SU-DHL-6 (cell line): ENCODE results near the gene SLC43A2.

Source experiments
- H2AFZ ChIP-seq: fragments of 200-600 bp; sonication (generic); 2 replicates; pipeline ENCODE4 v1.6.1; 2014; ENCODE audit warnings: low read depth, mild to moderate bottlenecking, moderate library complexity, mixed read lengths, antibody characterized with exemption, low read length; ENCODE audit not compliant: severe bottlenecking
- H3F3A ChIP-seq: fragments of 200-600 bp; shearing (Covaris generic); 2 replicates; pipeline ENCODE4 v1.6.0; 2016; ENCODE audit warnings: antibody characterized with exemption, mild to moderate bottlenecking; ENCODE audit not compliant: insufficient read depth
- H3K27ac ChIP-seq: fragments of 200-600 bp; sonication (generic); 2 replicates; pipeline ENCODE4 v1.5.1; 2016; ENCODE audit warnings: low read depth, mild to moderate bottlenecking, low read length, moderate library complexity, mixed read lengths
- H3K27me3 ChIP-seq: fragments of 200-600 bp; sonication (generic), shearing (Covaris generic); 2 replicates; pipeline ENCODE4 v1.6.0; 2014; ENCODE audit warnings: mild to moderate bottlenecking, low read length
- H3K36me3 ChIP-seq: fragments of 200-600 bp; sonication (generic); 2 replicates; pipeline ENCODE4 v1.6.1; 2014; ENCODE audit warnings: mild to moderate bottlenecking, low read length, mixed read lengths
- H3K4me2 ChIP-seq: fragments of 300-600, 200-600 bp; shearing (Covaris generic), sonication (generic); 2 replicates; pipeline ENCODE4 v1.6.0; 2014; ENCODE audit warnings: low read length, low read depth, mild to moderate bottlenecking; ENCODE audit not compliant: poor library complexity, severe bottlenecking
- H3K4me3 ChIP-seq: fragments of 200-600 bp; sonication (generic); 2 replicates; pipeline ENCODE4 v1.5.1; 2014; ENCODE audit warnings: antibody characterized with exemption, low read length, mild to moderate bottlenecking, mixed read lengths; ENCODE audit not compliant: insufficient read depth, poor library complexity, severe bottlenecking
- H3K79me2 ChIP-seq: fragments of 200-600 bp; sonication (generic); 2 replicates; pipeline ENCODE4 v1.6.1; 2014; ENCODE audit warnings: mild to moderate bottlenecking, low read length, moderate library complexity; ENCODE audit not compliant: insufficient read depth
- H3K9ac ChIP-seq: fragments of 200-600 bp; sonication (generic); 2 replicates; pipeline ENCODE4 v1.7.0; 2014; ENCODE audit warnings: mild to moderate bottlenecking, low read length
- H3K9me2 ChIP-seq: fragments of 200-600 bp; sonication (generic); replicated peaks from 2 replicates; pipeline ENCODE4 v1.6.1; 2014; ENCODE audit warnings: low read length; ENCODE audit not compliant: insufficient read depth
- H3K9me3 ChIP-seq: fragments of 200-600 bp; sonication (generic); 2 replicates; pipeline ENCODE4 v1.6.1; 2014; ENCODE audit warnings: low read length, mixed read lengths; ENCODE audit not compliant: insufficient read depth
- H4K20me1 ChIP-seq: fragments of 200-600 bp; sonication (generic); 2 replicates; pipeline ENCODE4 v1.6.1; 2014; ENCODE audit warnings: low read depth, mild to moderate bottlenecking, antibody characterized with exemption, low read length, moderate library complexity, mixed read lengths
- EZH2phosphoT487 ChIP-seq: fragments of 200-600 bp; sonication (generic), shearing (Covaris generic); conservative IDR thresholded peaks from 2 replicates; pipeline ENCODE4 v1.6.1; 2018; ENCODE audit warnings: mild to moderate bottlenecking, antibody characterized with exemption, low read length, moderate library complexity, mixed read lengths
- TF ChIP-seq, protein P1 (sequence below): fragments of 200-600 bp; sonication (generic); IDR thresholded peaks from one replicate; pipeline ENCODE4 v1.5.1; 2017; ENCODE audit warnings: antibody characterized with exemption, mild to moderate bottlenecking, low read length, moderate library complexity; ENCODE audit not compliant: insufficient read depth, poor library complexity, severe bottlenecking

The SLC43A2 gene

DNA sequence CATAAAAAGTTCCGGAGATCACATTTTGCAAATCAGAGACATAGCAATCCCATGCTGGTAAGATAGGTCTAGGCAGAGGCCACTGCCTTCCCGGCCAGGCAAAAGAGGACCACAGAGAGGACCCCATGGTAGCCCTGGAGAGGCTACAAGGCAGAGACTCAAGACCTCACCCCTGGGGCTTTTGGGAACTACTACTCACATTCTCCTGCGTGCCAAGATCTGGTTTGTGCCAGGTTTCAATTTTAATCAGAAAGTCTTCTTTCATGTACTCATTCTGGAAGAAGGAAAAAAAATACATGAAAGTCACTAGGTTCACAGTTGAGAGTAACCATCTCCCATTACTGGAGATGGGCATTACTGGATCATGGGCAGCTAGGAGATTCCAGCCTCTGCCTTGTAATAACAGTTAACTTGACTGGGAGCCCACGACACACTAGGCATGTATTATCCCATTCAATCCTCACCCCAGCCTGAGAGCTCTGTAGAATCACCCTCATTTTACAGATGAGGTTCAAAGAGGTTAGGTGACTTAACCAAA lies 87.2 kb downstream of the SLC43A2 start:
- no peaks in the 10 kb centered on the region for H3K36me3 ChIP-seq
- no peaks in the 10 kb centered on the region for H3K9me3 ChIP-seq
- H3K9ac ChIP-seq = no peak overlapping the region

DNA sequence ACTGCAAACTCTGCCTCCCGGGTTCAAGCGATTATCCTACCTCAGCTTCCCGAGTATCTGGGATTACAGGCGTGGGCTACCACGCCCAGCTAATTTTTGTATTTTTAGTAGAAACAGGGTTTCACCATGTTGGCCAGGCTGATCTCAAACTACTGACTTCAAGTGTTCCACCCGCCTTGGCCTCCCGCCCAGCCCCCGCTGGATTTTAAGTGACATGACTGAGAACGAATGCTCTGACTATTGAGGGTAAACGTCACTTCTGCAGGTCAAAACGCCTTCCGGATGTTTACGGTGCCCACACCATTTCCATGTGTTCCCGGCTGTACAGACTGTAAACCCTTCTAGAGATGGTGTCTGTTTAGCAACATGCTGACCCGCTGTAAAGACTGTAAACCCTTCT lies 88.8 kb downstream of the SLC43A2 start:
- Histone ChIP-seq H3K4me3 (no peak overlapping the region), H4K20me1 (no peaks in the 10 kb centered on the region), H3K36me3 (no peaks in the 10 kb centered on the region), H2AFZ (no peak overlapping the region), H3K27ac (no peak overlapping the region), H3K27me3 (no peaks in the 10 kb centered on the region), H3K9me2 (no peaks in the 10 kb centered on the region), H3F3A (no peaks in the 10 kb centered on the region), H3K9ac (no peak overlapping the region), H3K4me2 (no peak overlapping the region), H3K79me2 (no peaks in the 10 kb centered on the region), H3K9me3 (no peaks in the 10 kb centered on the region)
- TF ChIP-seq EZH2phosphoT487 = no peak
- TF ChIP-seq, protein P1, sequence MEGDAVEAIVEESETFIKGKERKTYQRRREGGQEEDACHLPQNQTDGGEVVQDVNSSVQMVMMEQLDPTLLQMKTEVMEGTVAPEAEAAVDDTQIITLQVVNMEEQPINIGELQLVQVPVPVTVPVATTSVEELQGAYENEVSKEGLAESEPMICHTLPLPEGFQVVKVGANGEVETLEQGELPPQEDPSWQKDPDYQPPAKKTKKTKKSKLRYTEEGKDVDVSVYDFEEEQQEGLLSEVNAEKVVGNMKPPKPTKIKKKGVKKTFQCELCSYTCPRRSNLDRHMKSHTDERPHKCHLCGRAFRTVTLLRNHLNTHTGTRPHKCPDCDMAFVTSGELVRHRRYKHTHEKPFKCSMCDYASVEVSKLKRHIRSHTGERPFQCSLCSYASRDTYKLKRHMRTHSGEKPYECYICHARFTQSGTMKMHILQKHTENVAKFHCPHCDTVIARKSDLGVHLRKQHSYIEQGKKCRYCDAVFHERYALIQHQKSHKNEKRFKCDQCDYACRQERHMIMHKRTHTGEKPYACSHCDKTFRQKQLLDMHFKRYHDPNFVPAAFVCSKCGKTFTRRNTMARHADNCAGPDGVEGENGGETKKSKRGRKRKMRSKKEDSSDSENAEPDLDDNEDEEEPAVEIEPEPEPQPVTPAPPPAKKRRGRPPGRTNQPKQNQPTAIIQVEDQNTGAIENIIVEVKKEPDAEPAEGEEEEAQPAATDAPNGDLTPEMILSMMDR = no peak

More for the DNA sequence above, 87.2 kb downstream of the SLC43A2 start:
- H3K4me2 ChIP-seq = no peak overlapping the region
- no peaks in the 10 kb centered on the region for H3K9me2 ChIP-seq
- H4K20me1 ChIP-seq = no peaks in the 10 kb centered on the region
- H3F3A ChIP-seq = no peaks in the 10 kb centered on the region
- no peak overlapping the region for H3K27ac ChIP-seq
- no peaks in the 10 kb centered on the region for H3K27me3 ChIP-seq
- no peak overlapping the region for H2AFZ ChIP-seq
- no peak overlapping the region for H3K4me3 ChIP-seq
- TF ChIP-seq EZH2phosphoT487 = no peak
- TF ChIP-seq, protein P1 = no peak
- H3K79me2 ChIP-seq = no peaks in the 10 kb centered on the region

DNA sequence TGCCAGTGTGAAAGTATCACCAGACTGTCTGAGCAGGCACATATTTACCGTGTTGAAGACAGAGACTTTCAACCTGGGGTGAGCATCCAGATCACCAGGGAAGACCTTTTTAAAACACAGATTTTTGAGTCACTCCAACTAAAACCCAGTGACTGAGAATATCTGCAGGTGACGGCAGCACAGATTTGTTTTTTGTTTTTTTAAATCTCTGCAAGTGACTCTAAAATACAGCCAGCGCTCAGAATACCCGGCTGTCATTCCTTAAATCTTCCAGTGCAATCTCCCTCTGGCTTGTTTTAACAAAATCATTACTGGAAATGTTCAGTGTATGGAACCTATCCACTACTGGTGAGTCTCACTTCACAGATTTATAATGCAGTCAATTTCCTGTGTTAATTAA lies 92.9 kb downstream of the SLC43A2 start:
- no peak overlapping the region for H3K9ac ChIP-seq
- H3K9me2 ChIP-seq = no peaks in the 10 kb centered on the region
- no peaks in the 10 kb centered on the region for H3K36me3 ChIP-seq

More for the DNA sequence above, 92.9 kb downstream of the SLC43A2 start:
- Histone ChIP-seq H3K4me2 (no peak overlapping the region), H3K4me3 (no peak overlapping the region), H3F3A (no peaks in the 10 kb centered on the region), H2AFZ (no peak overlapping the region), H3K27ac (no peak overlapping the region), H4K20me1 (no peaks in the 10 kb centered on the region), H3K79me2 (no peaks in the 10 kb centered on the region), H3K9me3 (no peaks in the 10 kb centered on the region), H3K27me3 (no peaks in the 10 kb centered on the region)
- TF ChIP-seq EZH2phosphoT487 = no peak
- TF ChIP-seq, protein P1 = no peak
